ENCODE results near the gene ARHGAP10.

DNA sequence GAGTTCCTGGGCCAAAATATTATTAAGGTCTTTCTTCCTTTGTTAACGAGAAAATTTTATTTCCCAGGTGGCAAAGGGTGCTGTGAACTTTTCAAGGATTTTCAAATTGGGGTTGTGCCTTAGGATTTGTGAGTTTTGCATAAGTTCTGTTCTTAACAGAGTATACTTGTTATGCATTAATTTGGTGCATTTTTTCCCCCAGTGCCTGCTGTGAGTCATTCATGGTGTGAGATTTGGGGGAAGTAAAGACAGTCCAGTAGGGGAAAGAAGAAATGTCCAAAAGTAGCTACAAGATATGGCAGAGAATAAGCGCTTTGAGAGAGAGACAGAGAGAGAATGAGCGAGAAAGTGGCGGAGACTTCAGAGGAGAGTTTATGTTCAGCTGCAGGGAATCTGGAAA, 239.2 kb downstream of the ARHGAP10 start:
- TF ChIP-seq, protein P1, sequence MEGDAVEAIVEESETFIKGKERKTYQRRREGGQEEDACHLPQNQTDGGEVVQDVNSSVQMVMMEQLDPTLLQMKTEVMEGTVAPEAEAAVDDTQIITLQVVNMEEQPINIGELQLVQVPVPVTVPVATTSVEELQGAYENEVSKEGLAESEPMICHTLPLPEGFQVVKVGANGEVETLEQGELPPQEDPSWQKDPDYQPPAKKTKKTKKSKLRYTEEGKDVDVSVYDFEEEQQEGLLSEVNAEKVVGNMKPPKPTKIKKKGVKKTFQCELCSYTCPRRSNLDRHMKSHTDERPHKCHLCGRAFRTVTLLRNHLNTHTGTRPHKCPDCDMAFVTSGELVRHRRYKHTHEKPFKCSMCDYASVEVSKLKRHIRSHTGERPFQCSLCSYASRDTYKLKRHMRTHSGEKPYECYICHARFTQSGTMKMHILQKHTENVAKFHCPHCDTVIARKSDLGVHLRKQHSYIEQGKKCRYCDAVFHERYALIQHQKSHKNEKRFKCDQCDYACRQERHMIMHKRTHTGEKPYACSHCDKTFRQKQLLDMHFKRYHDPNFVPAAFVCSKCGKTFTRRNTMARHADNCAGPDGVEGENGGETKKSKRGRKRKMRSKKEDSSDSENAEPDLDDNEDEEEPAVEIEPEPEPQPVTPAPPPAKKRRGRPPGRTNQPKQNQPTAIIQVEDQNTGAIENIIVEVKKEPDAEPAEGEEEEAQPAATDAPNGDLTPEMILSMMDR (IDR thresholded peaks at IDR 0.05): no peak
- TF ChIP-seq EZH2 (IDR thresholded peaks at IDR 0.05; ENCODE audit: borderline replicate concordance, insufficient read depth, low read depth, low read length, poor library complexity, severe bottlenecking): no peak

All from B cell (primary cell).